Transverse colon (tissue), 4 donors: ENCODE measurements around the gene TRAK1. TPM values are rescaled to one million over a fixed set of nuclear protein-coding genes. Genes with fewer than 3 reads are reported as not detected.
A peak's percentile ranks its signal among the peaks of the same experiment; 100 is the strongest.

Experiments
- DNase-seq: peaks from one replicate; pipeline ENCODE4 v3.0.0-alpha.2; 2019
- H3K27ac ChIP-seq, 4 donors: fragments of 200-600 bp; sonication (generic); 2 replicates each; pipeline ENCODE4 v1.5.1; 2016 to 2018; ENCODE audit warnings: inconsistent platforms in 4 of 4
- H3K27me3 ChIP-seq: fragments of 200-600 bp; sonication (generic); 2 replicates; pipeline ENCODE4 v1.5.1; 2017; ENCODE audit warnings: inconsistent platforms
- H3K36me3 ChIP-seq, 4 donors: fragments of 200-600 bp; sonication (generic); 2 replicates each; pipeline ENCODE4 v1.5.1; 2017 to 2019; ENCODE audit warnings: inconsistent platforms in 4 of 4
- H3K4me1 ChIP-seq, 4 donors: fragments of 200-600 bp; sonication (generic); 2 replicates each; pipeline ENCODE4 v1.5.1; 2017 to 2020; ENCODE audit warnings: inconsistent platforms in 4 of 4
- H3K4me3 ChIP-seq, 4 donors: fragments of 200-600 bp; sonication (generic); 1 replicate in 1 of 4; 2 replicates in 3 of 4; pipeline versions ENCODE4 v1.5.1 to v1.6.1; 2017 to 2019; ENCODE audit warnings: inconsistent platforms in 4 of 4
- H3K9me3 ChIP-seq, 2 donors: fragments of 200-600 bp; sonication (generic); 2 replicates each; pipeline ENCODE4 v1.5.1; 2017 to 2019; ENCODE audit warnings: inconsistent platforms in 2 of 2
- EP300 ChIP-seq: sonication (generic); formaldehyde crosslinking; IDR thresholded peaks from one replicate; pipeline ENCODE4 v1.6.1; 2017; ENCODE audit warnings: antibody characterized with exemption, low read depth
- POLR2A ChIP-seq: fragments of 450-650 bp; IDR thresholded peaks from one replicate; pipeline ENCODE4 v1.6.1; 2016; ENCODE audit warnings: antibody characterized with exemption, mild to moderate bottlenecking, moderate library complexity
- POLR2AphosphoS5 ChIP-seq, 3 donors: sonication (generic); formaldehyde crosslinking; IDR thresholded peaks; one replicate each; pipeline ENCODE4 v1.6.1; 2016; ENCODE audit warnings: antibody characterized with exemption in 3 of 3
- WGBS, 2 donors: methylation state at CpG; one replicate each; pipeline ENCODE4 v1.1.5; 2018; ENCODE audit warnings: low coverage in 1 of 2; 5-methylcytosine and 5-hydroxymethylcytosine counted together
- in situ Hi-C, 4 donors: fragments of 200-750 bp; cut with MboI; loops; one replicate each; pipeline versions ENCODE4 v1.15.0 to v1.15.1; 2017; ENCODE audit warnings: low sequenced_read_pairs in 3 of 4, low pct_ligation_motif_present in 1 of 4, low pct_unique_long_range_greater_than_20kb in 1 of 4
- intact Hi-C: fragments of 100-400 bp; cut with DNase I; formaldehyde crosslinking; loops from one replicate; pipeline ENCODE4 v1.15.1; 2023; ENCODE audit warnings: low total_unique reads
- total RNA-seq, 4 donors: library from RNA; depleted of rRNA; stranded (reverse); fragments of >200 nt; gene quantifications; one replicate each; pipeline ENCODE4 v1.1.0, GENCODE V29; 2016
- TF ChIP-seq, protein P1 (sequence below), 5 experiments: fragments of 200-600 bp in 3 of 5; fragments of 450-650 bp in 2 of 5; sonication (generic) in 3 of 5; IDR thresholded peaks; 1 replicate in 2 of 5; 2 replicates in 3 of 5; pipeline ENCODE4 v1.5.1; 2016 to 2017; ENCODE audit warnings: antibody characterized with exemption in 5 of 5, inconsistent platforms in 3 of 5, mild to moderate bottlenecking in 2 of 5, moderate library complexity in 1 of 5

TRAK1 gene
- total RNA-seq, 4 donors from 2014 or later: 91.7 to 247 (median 115) TPM

DNA sequence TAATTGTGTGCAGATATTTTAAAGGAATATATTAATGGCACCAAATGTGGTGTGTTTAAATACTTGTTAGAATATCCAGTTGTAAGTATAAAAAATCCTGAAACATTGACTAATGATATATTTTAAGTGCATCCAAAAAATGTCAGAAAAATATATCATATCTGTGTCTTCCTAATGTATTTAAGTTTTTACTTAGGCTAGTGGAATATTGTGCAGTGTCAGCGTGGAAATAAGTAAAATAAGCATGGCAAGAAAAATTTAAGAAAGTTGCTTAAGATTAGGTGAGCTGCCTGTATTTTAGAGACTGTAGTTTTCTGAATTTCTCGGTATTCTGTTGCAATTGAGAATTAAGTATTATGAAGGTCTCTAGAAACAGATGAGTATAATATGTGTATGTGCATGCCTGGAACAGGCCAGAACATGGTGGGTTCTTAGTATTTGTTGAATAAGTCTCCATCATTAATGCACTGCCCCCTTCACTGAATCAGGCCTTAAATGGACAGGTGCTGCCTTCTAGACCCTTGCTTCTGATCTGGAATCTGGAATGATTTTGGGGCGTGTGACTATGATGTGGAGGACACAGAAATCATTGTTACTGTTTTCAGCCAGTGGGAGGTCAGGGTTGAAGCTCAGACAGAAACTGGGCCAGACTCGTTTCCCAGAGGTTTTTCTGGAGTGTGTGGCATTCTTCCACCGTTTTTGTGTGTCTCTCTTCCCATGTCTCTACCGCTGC, 86.1 kb downstream of the TRAK1 start:
- Histone ChIP-seq H3K4me1 (peaks cover 13 to 50% (median 24%) of the 10 kb centered on the region in 4 donors), H3K27ac (peak overlapping the region in 2 of 4 donors; percentile 80 to 89)
- in situ Hi-C loops: no loop called here

DNA sequence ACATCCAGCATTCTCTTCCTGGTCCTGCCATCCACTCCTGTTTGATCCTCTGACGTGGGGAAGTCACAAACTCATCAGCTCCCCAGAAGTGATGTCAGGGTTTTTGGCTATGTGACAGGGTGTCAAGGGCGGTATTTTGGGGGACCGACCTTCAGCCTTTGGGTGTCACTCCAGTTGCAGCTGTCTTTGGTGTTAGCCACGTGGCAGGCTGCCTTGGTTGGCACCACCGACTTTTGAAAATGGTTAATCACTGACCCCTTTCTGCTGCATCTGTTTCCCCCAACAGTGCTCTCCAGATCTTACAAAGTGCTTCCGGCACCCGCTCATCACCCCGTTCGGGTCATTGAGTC, 86.6 kb downstream of the TRAK1 start:
- Histone ChIP-seq H3K9me3 (no peaks in the 10 kb centered on the region), H3K36me3 (no peaks in the 10 kb centered on the region), H3K27ac (peak overlapping the region in 2 of 4 donors; percentile 80 to 89), H3K4me1 (peaks cover 13 to 45% (median 24%) of the 10 kb centered on the region in 4 donors), H3K4me3 (no peak overlapping the region), H3K27me3 (no peaks in the 10 kb centered on the region)
- WGBS, 2 donors: 96% methylated on average over 9 of the region's 9 CpGs; no CpG with 5 or more reads in 1 of the 2 donors
- intact Hi-C loops (no loop called here), in situ Hi-C loops (no loop called here)
- DNase-seq: no peak
- no peak for TF ChIP-seq POLR2AphosphoS5 (IDR thresholded peaks at IDR 0.05)
- no peak for TF ChIP-seq POLR2A
- TF ChIP-seq EP300: no peak
- TF ChIP-seq, protein P1, sequence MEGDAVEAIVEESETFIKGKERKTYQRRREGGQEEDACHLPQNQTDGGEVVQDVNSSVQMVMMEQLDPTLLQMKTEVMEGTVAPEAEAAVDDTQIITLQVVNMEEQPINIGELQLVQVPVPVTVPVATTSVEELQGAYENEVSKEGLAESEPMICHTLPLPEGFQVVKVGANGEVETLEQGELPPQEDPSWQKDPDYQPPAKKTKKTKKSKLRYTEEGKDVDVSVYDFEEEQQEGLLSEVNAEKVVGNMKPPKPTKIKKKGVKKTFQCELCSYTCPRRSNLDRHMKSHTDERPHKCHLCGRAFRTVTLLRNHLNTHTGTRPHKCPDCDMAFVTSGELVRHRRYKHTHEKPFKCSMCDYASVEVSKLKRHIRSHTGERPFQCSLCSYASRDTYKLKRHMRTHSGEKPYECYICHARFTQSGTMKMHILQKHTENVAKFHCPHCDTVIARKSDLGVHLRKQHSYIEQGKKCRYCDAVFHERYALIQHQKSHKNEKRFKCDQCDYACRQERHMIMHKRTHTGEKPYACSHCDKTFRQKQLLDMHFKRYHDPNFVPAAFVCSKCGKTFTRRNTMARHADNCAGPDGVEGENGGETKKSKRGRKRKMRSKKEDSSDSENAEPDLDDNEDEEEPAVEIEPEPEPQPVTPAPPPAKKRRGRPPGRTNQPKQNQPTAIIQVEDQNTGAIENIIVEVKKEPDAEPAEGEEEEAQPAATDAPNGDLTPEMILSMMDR (IDR thresholded peaks at IDR 0.05): no peak

More for the DNA sequence above, 86.1 kb downstream of the TRAK1 start:
- TF ChIP-seq POLR2A (no peak), POLR2AphosphoS5 (IDR thresholded peaks at IDR 0.05) (no peak), EP300 (no peak)
- TF ChIP-seq, protein P1 (IDR thresholded peaks at IDR 0.05): no peak
- DNase-seq: no peak
- H3K4me3 ChIP-seq: no peak overlapping the region
- 79 to 89% methylated on average over 4 to 6 of the region's 6 CpGs for WGBS, 2 donors
- no peaks in the 10 kb centered on the region for H3K9me3 ChIP-seq
- H3K27me3 ChIP-seq: no peaks in the 10 kb centered on the region
- no peaks in the 10 kb centered on the region for H3K36me3 ChIP-seq
- intact Hi-C loops: no loop called here

DNA sequence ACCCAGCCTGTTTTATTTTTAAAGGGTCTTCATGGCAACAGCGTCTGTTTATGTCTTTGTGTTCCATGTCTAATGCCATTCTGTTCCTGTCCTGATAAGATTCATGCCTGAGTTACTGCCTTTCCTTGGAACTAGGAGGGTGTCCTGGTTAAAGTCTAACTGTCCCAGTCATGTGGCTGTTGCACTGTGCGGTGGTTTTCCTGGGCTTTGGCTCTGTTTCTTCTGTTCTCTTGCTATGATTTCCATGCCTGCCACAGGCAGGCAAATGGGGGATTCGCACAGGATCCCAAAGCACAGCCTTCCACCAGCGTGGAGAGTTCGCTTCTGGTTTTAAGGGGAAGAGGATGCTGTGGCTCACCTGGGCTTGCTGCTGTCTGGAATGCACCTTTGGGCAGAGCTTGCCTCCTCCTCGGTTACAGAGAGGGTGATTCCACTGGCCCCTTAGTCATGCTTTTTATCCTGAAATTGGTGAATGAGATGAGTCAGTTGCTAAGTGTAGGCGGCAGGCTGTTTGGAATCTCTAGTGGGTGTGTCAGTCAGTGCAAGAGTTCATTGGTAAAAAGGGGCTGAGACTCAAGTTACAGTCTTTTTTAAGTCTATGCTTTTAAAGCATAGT, 88.1 kb downstream of the TRAK1 start:
- H3K36me3 ChIP-seq: peaks cover 0 to under 1% (median 0%) of the 10 kb centered on the region in 4 donors
- intact Hi-C loops: no loop called here
- in situ Hi-C loops: no loop called here
- peak; percentile 55 for DNase-seq
- H3K4me3 ChIP-seq: no peak overlapping the region
- H3K9me3 ChIP-seq: no peaks in the 10 kb centered on the region
- WGBS, 2 donors: 10 to 41% methylated on average over 2 to 7 of the region's 7 CpGs
- TF ChIP-seq EP300: no peak
- TF ChIP-seq POLR2A: no peak
- TF ChIP-seq, protein P1 (IDR thresholded peaks at IDR 0.05): no peak
- TF ChIP-seq POLR2AphosphoS5 (IDR thresholded peaks at IDR 0.05): peak in 2 of 3 donors; percentile 13 to 64
- no peaks in the 10 kb centered on the region for H3K27me3 ChIP-seq
- peak overlapping the region; percentile 75 to 89 (median 82) for H3K27ac ChIP-seq
- peaks cover 13 to 38% (median 26%) of the 10 kb centered on the region in 4 donors for H3K4me1 ChIP-seq

DNA sequence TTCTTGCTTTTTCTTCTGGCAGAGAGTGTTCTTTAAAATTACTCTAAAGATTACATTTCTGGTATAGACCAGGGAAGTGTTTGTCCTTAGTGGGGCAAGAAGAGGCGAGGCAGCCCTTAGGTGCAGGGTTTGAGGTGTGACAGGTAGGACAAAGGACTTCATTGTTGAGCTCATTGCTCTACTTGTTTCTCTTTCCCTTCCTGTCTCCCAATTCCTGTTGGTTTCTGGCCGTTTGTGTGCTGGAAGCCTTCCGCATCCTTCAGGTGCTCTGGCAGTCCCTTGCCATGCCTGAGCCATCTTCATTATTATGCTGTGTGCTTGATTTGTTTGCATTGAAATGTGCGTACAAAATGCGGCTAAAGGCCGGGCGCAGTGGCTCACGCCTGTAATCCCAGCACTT, 89.7 kb downstream of the TRAK1 start:
- H3K4me1 ChIP-seq: peaks cover 13 to 38% (median 26%) of the 10 kb centered on the region in 4 donors
- intact Hi-C loops (loop anchor here (10.0 kb wide), 1 partner anchor 66 kb away; no protein-coding TSS in a partner anchor), in situ Hi-C loops (loop anchor here in 1 of 4 donors (10.0 kb wide), 1 partner anchor 286 kb away; no protein-coding TSS in a partner anchor)

More for the DNA sequence above, 89.7 kb downstream of the TRAK1 start:
- H3K9me3 ChIP-seq: no peaks in the 10 kb centered on the region
- H3K4me3 ChIP-seq: no peak overlapping the region
- DNase-seq: peak; percentile 54
- 66 to 72% methylated on average over 5 to 8 of the region's 8 CpGs for WGBS, 2 donors
- peak overlapping the region; percentile 75 to 89 (median 82) for H3K27ac ChIP-seq
- no peaks in the 10 kb centered on the region for H3K27me3 ChIP-seq
- peaks cover 0 to 8% (median 4%) of the 10 kb centered on the region in 4 donors for H3K36me3 ChIP-seq
- no peak for TF ChIP-seq EP300
- no peak for TF ChIP-seq POLR2A
- TF ChIP-seq POLR2AphosphoS5 (IDR thresholded peaks at IDR 0.05): peak in 1 of 3 donors; percentile 16
- TF ChIP-seq, protein P1 (IDR thresholded peaks at IDR 0.05): no peak
